ENCODE data around the gene SIGLEC1. TPM values are rescaled to one million over a fixed set of nuclear protein-coding genes. Genes with fewer than 3 reads are reported as not detected.

Gene SIGLEC1
- total RNA-seq, 2 experiments from 2014 or later = not detected

- no peaks in the 10 kb centered on the region for H3K36me3 Mint-ChIP-seq (ENCODE audit: low read depth)
- no peak overlapping the region for H3K4me3 Mint-ChIP-seq
- H3K9me3 Mint-ChIP-seq (ENCODE audit: low read depth) = no peaks in the 10 kb centered on the region
- no peak for DNase-seq
- no peak overlapping the region for H3K27ac Mint-ChIP-seq
- ChIA-PET CTCF (interaction anchor here (0.5 to 2.9 kb wide), 7 partner anchors 7 to 483 kb away, joined by 3 to 12 read pairs (median 5); no protein-coding TSS in a partner anchor), POLR2A (no interaction called here)
- H3K27me3 Mint-ChIP-seq = peaks cover 3% of the 10 kb centered on the region
- no peak for ATAC-seq
- intact Hi-C loops (cut with DNase I, micrococcal nuclease) = no loop called here
- no peaks in the 10 kb centered on the region for H3K4me1 Mint-ChIP-seq
These were observed 5.5 kb downstream of the SIGLEC1 start for GRCh38 chr20:3706774-3707507.

- DNase-seq (no peak), ATAC-seq (no peak)
- no peak overlapping the region for H3K4me3 Mint-ChIP-seq
- H3K4me1 Mint-ChIP-seq = no peaks in the 10 kb centered on the region
- no peak overlapping the region for H3K27ac Mint-ChIP-seq
- CTCF ChIA-PET = interaction anchor here (1.0 to 2.9 kb wide), 2 partner anchors 30 kb away, joined by 5 to 12 read pairs; no protein-coding TSS in a partner anchor
- intact Hi-C loops (cut with DNase I, micrococcal nuclease) = no loop called here
- no peaks in the 10 kb centered on the region for H3K9me3 Mint-ChIP-seq (ENCODE audit: low read depth)
- peaks cover 3% of the 10 kb centered on the region for H3K27me3 Mint-ChIP-seq
- POLR2A ChIA-PET = no interaction called here
- H3K36me3 Mint-ChIP-seq (ENCODE audit: low read depth) = no peaks in the 10 kb centered on the region
These were observed 6.2 kb downstream of the SIGLEC1 start for GRCh38 chr20:3705970-3706739.

DNA sequence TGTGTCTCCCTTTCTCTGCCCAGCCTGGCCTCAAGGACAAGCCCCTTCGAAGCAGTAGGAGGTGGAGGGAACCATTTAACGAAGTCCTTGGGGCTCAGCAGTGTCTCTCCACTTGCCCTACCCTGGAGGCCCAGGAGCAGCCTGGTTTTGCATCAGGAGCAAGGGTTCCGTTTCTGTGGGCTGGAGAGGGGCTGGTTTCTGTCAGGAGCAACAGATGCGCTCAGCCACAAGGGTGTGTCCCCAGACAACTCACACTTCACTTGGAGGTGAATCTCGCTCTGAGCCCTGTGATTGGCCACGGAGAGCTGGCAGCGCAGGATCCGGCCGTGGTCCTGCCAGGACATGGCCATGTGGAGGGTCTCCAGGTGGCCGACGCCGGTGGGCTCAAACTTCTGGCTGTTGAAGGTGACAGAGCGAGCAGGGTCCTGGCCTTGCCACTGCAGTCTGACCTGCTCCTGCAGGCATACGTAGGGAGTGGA lies 6.9 kb downstream of the SIGLEC1 start:
- POLR2A ChIA-PET = no interaction called here
- CTCF ChIA-PET = interaction anchor here (1.0 kb wide), 1 partner anchor 29 kb away, joined by 5 read pairs; no protein-coding TSS in a partner anchor
- no peak for DNase-seq

GRCh38 chr20:3704087-3704486 lies 8.3 kb downstream of the SIGLEC1 start:
- ChIA-PET POLR2A (no interaction called here), CTCF (interaction anchor here (0.7 to 1.2 kb wide), 2 partner anchors 14 to 27 kb away, joined by 3 to 4 read pairs; no protein-coding TSS in a partner anchor)
- H3K36me3 Mint-ChIP-seq (ENCODE audit: low read depth) = no peaks in the 10 kb centered on the region
- H3K4me1 Mint-ChIP-seq = no peaks in the 10 kb centered on the region
- H3K4me3 Mint-ChIP-seq = no peak overlapping the region
- intact Hi-C loops (cut with DNase I, micrococcal nuclease) = no loop called here
- H3K9me3 Mint-ChIP-seq (ENCODE audit: low read depth) = no peaks in the 10 kb centered on the region
- H3K27me3 Mint-ChIP-seq = peaks cover 3% of the 10 kb centered on the region
- DNase-seq (no peak), ATAC-seq (no peak)
- no peak overlapping the region for H3K27ac Mint-ChIP-seq

More for the DNA sequence above, 6.9 kb downstream of the SIGLEC1 start:
- H3K27me3 Mint-ChIP-seq = peaks cover 3% of the 10 kb centered on the region
- H3K9me3 Mint-ChIP-seq (ENCODE audit: low read depth) = no peaks in the 10 kb centered on the region
- intact Hi-C loops (cut with DNase I, micrococcal nuclease) = no loop called here
- H3K27ac Mint-ChIP-seq = no peak overlapping the region
- no peak overlapping the region for H3K4me3 Mint-ChIP-seq
- H3K4me1 Mint-ChIP-seq = no peaks in the 10 kb centered on the region
- H3K36me3 Mint-ChIP-seq (ENCODE audit: low read depth) = no peaks in the 10 kb centered on the region
- ATAC-seq = no peak

DNA sequence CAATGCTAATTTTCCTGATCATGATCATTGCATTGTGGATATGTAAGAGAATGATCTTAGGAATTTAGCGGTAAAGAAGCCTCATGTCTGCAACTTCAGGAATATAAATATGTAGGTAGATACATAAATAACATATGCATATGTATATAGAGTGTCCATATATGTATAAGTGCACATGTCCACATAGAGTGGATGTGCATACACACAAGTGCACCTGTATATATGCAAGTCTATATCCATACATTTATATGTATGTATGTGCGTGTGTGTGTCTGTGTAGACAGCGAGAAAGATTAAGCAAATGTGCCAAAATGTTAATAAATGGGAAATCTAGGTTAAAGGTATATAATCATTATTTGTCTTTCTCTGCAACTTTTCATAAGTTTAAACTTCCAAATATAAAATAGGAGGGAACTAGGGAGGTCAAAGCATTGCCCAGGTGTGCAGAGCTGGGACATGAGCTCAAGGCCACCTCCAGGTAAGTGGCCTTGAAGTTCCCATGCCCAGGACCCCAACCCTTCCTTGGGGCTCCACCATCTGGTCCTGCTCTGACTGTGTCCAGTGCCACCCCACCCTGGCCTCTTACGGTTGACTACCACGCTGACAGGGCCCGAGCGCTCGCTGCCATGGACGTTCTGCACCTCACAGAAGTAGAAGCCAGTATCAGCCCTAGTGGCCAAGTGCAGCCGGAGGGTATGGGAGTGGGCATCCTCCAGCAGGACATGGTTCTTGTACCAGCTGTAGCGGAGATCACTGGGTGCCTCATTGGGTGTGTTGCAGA lies 9.6 kb downstream of the SIGLEC1 start:
- H3K4me3 Mint-ChIP-seq = no peak overlapping the region
- H3K27ac Mint-ChIP-seq = no peak overlapping the region
- DNase-seq (no peak), ATAC-seq (no peak)
- ChIA-PET CTCF (no interaction called here), POLR2A (no interaction called here)
- intact Hi-C loops (cut with DNase I, micrococcal nuclease) = no loop called here
- H3K27me3 Mint-ChIP-seq = peaks cover 3% of the 10 kb centered on the region
- no peaks in the 10 kb centered on the region for H3K9me3 Mint-ChIP-seq (ENCODE audit: low read depth)
- H3K36me3 Mint-ChIP-seq (ENCODE audit: low read depth) = no peaks in the 10 kb centered on the region
- H3K4me1 Mint-ChIP-seq = no peaks in the 10 kb centered on the region

DNA sequence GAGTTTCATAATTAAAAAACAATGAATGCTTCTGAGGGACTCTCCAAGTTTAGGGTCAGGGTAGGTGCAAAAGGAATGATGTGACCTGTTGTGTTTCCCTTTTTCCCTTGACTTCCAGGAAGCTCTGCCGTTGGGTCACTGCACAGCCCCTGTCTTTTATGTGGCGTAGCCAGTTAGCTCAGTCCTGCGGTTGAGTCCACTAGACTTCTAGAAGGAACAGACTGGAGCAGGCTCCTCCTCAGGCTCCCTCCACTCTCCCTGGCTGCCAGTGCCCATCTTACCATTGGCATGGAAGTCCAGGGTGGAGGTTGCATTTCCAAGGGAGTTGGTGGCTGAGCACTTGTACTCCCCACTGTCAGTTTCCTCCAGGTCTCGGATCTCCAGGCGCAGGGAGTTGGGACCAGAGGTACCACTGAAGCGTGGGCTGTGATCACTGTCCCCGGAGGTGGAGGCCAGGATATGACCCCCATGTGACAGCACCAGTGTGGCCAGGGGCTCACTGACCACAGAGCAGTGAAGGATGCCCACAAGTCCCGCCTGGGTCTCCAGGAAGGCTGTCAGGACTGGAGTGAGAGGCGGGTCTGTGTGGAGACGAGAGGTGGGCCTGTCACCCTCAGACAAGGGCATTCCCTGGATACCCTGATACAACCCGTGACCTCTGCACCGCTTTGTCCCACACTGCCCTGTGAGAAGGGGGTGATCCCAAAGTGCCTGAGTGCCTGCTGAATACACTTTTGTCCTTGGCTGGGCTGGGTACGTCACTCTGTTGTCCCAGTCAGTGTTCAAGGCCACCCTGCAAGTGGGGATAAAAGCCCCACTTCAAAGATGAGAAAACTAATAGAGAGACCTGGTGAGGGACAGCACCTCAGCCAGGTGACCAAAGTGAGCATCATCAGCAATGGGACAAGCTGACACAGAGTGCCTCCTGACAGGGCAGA lies 11.1 kb downstream of the SIGLEC1 start:
- ChIA-PET POLR2A (no interaction called here), CTCF (interaction anchor here (0.6 to 1.2 kb wide), 2 partner anchors 25 to 468 kb away, joined by 3 read pairs; no protein-coding TSS in a partner anchor)
- H3K36me3 Mint-ChIP-seq (ENCODE audit: low read depth) = no peaks in the 10 kb centered on the region
- no peak for ATAC-seq
- peaks cover 3% of the 10 kb centered on the region for H3K27me3 Mint-ChIP-seq
- intact Hi-C loops (cut with DNase I, micrococcal nuclease) = no loop called here
- no peak overlapping the region for H3K4me3 Mint-ChIP-seq
- no peak for DNase-seq
- H3K4me1 Mint-ChIP-seq = no peaks in the 10 kb centered on the region
- no peaks in the 10 kb centered on the region for H3K9me3 Mint-ChIP-seq (ENCODE audit: low read depth)
- no peak overlapping the region for H3K27ac Mint-ChIP-seq

GRCh38 chr20:3699037-3699436 lies 13.4 kb downstream of the SIGLEC1 start:
- no peak overlapping the region for H3K4me3 Mint-ChIP-seq
- no peaks in the 10 kb centered on the region for H3K36me3 Mint-ChIP-seq (ENCODE audit: low read depth)
- ATAC-seq = no peak
- CTCF ChIA-PET = interaction anchor here (0.8 to 1.7 kb wide), 4 partner anchors 9 to 231 kb away, joined by 3 to 6 read pairs (median 3); no protein-coding TSS in a partner anchor
- no peaks in the 10 kb centered on the region for H3K4me1 Mint-ChIP-seq
- H3K27ac Mint-ChIP-seq = no peak overlapping the region
- H3K27me3 Mint-ChIP-seq = peaks cover 3% of the 10 kb centered on the region
- POLR2A ChIA-PET = interaction anchor here (0.5 kb wide), 1 partner anchor 58 kb away, joined by 16 read pairs; no protein-coding TSS in a partner anchor
- H3K9me3 Mint-ChIP-seq (ENCODE audit: low read depth) = no peaks in the 10 kb centered on the region
- DNase-seq = no peak
- intact Hi-C loops (cut with DNase I, micrococcal nuclease) = no loop called here

DNA sequence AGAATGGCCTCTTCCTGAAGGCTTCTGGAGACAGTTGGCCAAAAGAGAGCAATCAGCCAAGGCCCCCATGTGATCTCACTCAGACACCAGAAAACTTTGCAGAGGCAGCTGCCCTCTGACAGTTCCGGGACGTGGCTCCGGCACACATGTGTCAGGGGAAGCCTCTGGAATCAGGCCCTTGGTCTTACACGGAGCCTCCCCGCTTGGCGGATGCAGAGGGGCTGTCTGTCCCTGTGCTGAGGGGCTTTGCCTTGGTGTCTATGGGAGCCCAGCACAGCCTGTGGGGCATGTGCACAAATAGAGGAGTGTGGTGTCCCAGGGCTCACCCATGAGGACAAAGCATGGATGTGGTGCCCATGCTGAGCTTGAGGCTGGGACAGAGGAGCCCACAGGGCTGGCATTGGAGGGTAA lies 13.8 kb downstream of the SIGLEC1 start:
- no peak overlapping the region for H3K27ac Mint-ChIP-seq
- ChIA-PET CTCF (interaction anchor here (0.8 to 2.9 kb wide), 4 partner anchors 11 to 231 kb away, joined by 3 to 16 read pairs (median 3); no protein-coding TSS in a partner anchor), POLR2A (no interaction called here)
- intact Hi-C loops (cut with DNase I, micrococcal nuclease) = no loop called here
- ATAC-seq = no peak
- H3K36me3 Mint-ChIP-seq (ENCODE audit: low read depth) = no peaks in the 10 kb centered on the region
- DNase-seq = no peak
- H3K27me3 Mint-ChIP-seq = peaks cover under 1% of the 10 kb centered on the region
- H3K4me1 Mint-ChIP-seq = no peaks in the 10 kb centered on the region
- H3K4me3 Mint-ChIP-seq = no peak overlapping the region
- H3K9me3 Mint-ChIP-seq (ENCODE audit: low read depth) = no peaks in the 10 kb centered on the region

DNA sequence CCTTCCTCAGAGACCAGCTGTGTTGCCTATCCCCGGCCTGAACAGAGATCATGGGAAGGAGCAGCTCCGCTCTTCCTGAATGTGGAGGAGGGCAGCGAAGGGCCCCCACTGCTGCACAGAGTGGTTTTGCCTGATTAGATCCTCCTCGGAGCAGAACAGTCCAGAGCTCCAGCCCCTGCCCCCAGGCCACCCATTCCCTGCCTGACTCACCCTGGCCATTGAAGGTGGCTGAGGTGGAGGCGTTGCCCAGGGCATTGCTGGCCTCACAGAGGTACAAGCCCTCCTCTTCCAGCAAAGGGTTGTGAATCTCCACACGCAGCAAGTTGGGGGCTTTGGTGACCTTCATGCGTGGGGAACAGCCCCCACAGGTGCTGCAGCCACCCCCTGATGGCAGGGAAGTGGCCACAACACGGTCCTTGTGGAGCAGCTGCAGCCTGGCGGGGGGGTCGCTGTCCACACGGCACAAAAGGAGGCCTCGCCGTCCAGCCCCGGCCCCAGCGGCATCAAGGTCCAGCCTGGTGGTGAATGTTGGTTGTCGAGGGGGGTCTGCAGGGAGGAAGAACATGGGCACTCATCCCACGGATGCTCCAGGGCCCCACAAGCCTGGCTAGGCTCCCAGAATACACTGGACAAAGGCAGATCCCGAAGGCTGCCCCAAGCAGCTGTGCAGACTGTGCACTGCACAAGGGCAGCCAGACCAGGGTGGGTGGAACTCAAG lies 14.7 kb downstream of the SIGLEC1 start:
- ChIA-PET CTCF (interaction anchor here (0.5 to 2.9 kb wide), 4 partner anchors 10 to 190 kb away, joined by 3 to 16 read pairs (median 4); no protein-coding TSS in a partner anchor), POLR2A (no interaction called here)
- H3K36me3 Mint-ChIP-seq (ENCODE audit: low read depth) = no peaks in the 10 kb centered on the region
- no peaks in the 10 kb centered on the region for H3K9me3 Mint-ChIP-seq (ENCODE audit: low read depth)
- no peaks in the 10 kb centered on the region for H3K4me1 Mint-ChIP-seq
- intact Hi-C loops (cut with DNase I, micrococcal nuclease) = no loop called here
- H3K27ac Mint-ChIP-seq = no peak overlapping the region
- ATAC-seq = no peak
- H3K27me3 Mint-ChIP-seq = no peaks in the 10 kb centered on the region
- no peak overlapping the region for H3K4me3 Mint-ChIP-seq
- no peak for DNase-seq
